Measurements from ENCODE around the gene HMCN1. TPM values are rescaled to one million over a fixed set of nuclear protein-coding genes. Genes with fewer than 3 reads are reported as not detected.
A peak's percentile ranks its signal among the peaks of the same experiment; 100 is the strongest.
"Not testable (repeated sequence)": the region's sequence is repeated elsewhere in the genome, so short reads cannot be mapped to it uniquely, and the experiment has no call there.

The HMCN1 gene
- total and polyA plus RNA-seq, 2 donors from 2014 or later: 0.97 to 2.7 TPM

- no peaks in the 10 kb centered on the region for H3K9me3 ChIP-seq (ENCODE audit: control insufficient read depth in 2 of 3, insufficient read depth in 1 of 3, low read length in 3 of 3)
- H3K4me1 ChIP-seq (ENCODE audit: control insufficient read depth in 2 of 3, insufficient read depth in 2 of 3, low read depth in 1 of 3, low read length in 3 of 3): no peaks in the 10 kb centered on the region
- intact Hi-C loops (cut with DNase I): no loop called here
- H3K4me3 ChIP-seq (ENCODE audit: low read length in 3 of 3): no peak overlapping the region
- no peaks in the 10 kb centered on the region for H3K36me3 ChIP-seq (ENCODE audit: control insufficient read depth in 2 of 3, insufficient read depth in 3 of 3, low read length in 3 of 3)
- no peak for FAIRE-seq
- TF ChIP-seq CTCF (IDR thresholded peaks at IDR 0.05; ENCODE audit: borderline replicate concordance, extremely low read depth, insufficient read depth): no peak
- no peak overlapping the region for H3K9ac ChIP-seq (ENCODE audit: low read length in 3 of 3)
- no peaks in the 10 kb centered on the region for H3K27me3 ChIP-seq (ENCODE audit: control insufficient read depth, insufficient read depth, low read length)
- H3K27ac ChIP-seq (ENCODE audit: low read depth in 2 of 2, low read length in 2 of 2): no peak overlapping the region
- DNase-seq: no peak
Measured at GRCh38 chr1:185774394-185774793, 40.2 kb downstream of the HMCN1 start.

- FAIRE-seq (no peak), DNase-seq (peak in 3 of 5 donors; percentile 16 to 80 (median 79))
- Histone ChIP-seq H3K9ac (ENCODE audit: low read length in 3 of 3) (no peak overlapping the region), H3K27ac (ENCODE audit: low read depth in 2 of 2, low read length in 2 of 2) (no peak overlapping the region), H3K4me1 (ENCODE audit: control insufficient read depth in 2 of 3, insufficient read depth in 2 of 3, low read depth in 1 of 3, low read length in 3 of 3) (no peaks in the 10 kb centered on the region), H3K9me3 (ENCODE audit: control insufficient read depth in 2 of 3, insufficient read depth in 1 of 3, low read length in 3 of 3) (no peaks in the 10 kb centered on the region), H3K4me3 (ENCODE audit: low read length in 3 of 3) (no peak overlapping the region), H3K27me3 (ENCODE audit: control insufficient read depth, insufficient read depth, low read length) (no peaks in the 10 kb centered on the region), H3K36me3 (ENCODE audit: control insufficient read depth in 2 of 3, insufficient read depth in 3 of 3, low read length in 3 of 3) (no peaks in the 10 kb centered on the region)
- intact Hi-C loops (cut with DNase I): no loop called here
- no peak for TF ChIP-seq CTCF (IDR thresholded peaks at IDR 0.05; ENCODE audit: borderline replicate concordance, extremely low read depth, insufficient read depth)
Measured at GRCh38 chr1:185775501-185775900, 41.3 kb downstream of the HMCN1 start.

- H3K9ac ChIP-seq (ENCODE audit: low read length in 3 of 3): no peak overlapping the region
- no peaks in the 10 kb centered on the region for H3K4me1 ChIP-seq (ENCODE audit: control insufficient read depth in 2 of 3, insufficient read depth in 2 of 3, low read depth in 1 of 3, low read length in 3 of 3)
- no peak for DNase-seq
- no peak for TF ChIP-seq CTCF (IDR thresholded peaks at IDR 0.05; ENCODE audit: borderline replicate concordance, extremely low read depth, insufficient read depth)
- FAIRE-seq: no peak
- intact Hi-C loops (cut with DNase I): no loop called here
- no peak overlapping the region for H3K4me3 ChIP-seq (ENCODE audit: low read length in 3 of 3)
- H3K9me3 ChIP-seq (ENCODE audit: control insufficient read depth in 2 of 3, insufficient read depth in 1 of 3, low read length in 3 of 3): no peaks in the 10 kb centered on the region
- no peak overlapping the region for H3K27ac ChIP-seq (ENCODE audit: low read depth in 2 of 2, low read length in 2 of 2)
- H3K27me3 ChIP-seq (ENCODE audit: control insufficient read depth, insufficient read depth, low read length): no peaks in the 10 kb centered on the region
- no peaks in the 10 kb centered on the region for H3K36me3 ChIP-seq (ENCODE audit: control insufficient read depth in 2 of 3, insufficient read depth in 3 of 3, low read length in 3 of 3)
Measured at GRCh38 chr1:185776522-185776921, 42.3 kb downstream of the HMCN1 start.

- H3K27me3 ChIP-seq (ENCODE audit: control insufficient read depth, insufficient read depth, low read length); H3K4me3 ChIP-seq (ENCODE audit: low read length in 3 of 3); H3K36me3 ChIP-seq (ENCODE audit: control insufficient read depth in 2 of 3, insufficient read depth in 3 of 3, low read length in 3 of 3); FAIRE-seq; H3K9ac ChIP-seq (ENCODE audit: low read length in 3 of 3); H3K27ac ChIP-seq (ENCODE audit: low read depth in 2 of 2, low read length in 2 of 2); intact Hi-C loops (cut with DNase I); H3K4me1 ChIP-seq (ENCODE audit: control insufficient read depth in 2 of 3, insufficient read depth in 2 of 3, low read depth in 1 of 3, low read length in 3 of 3); H3K9me3 ChIP-seq (ENCODE audit: control insufficient read depth in 2 of 3, insufficient read depth in 1 of 3, low read length in 3 of 3): not testable (repeated sequence)
- DNase-seq: peak in 1 of 5 donors; percentile 51
Measured at GRCh38 chr1:185783860-185784259, 49.7 kb downstream of the HMCN1 start.

Data from kidney (tissue), 14 donors.